WTC11 (cell line): ENCODE results near the gene IRX4. TPM values are rescaled to one million over a fixed set of nuclear protein-coding genes. Genes with fewer than 3 reads are reported as not detected.

Source experiments
- ATAC-seq: fragments of 200-7000 bp; cut with Tn5 transposase; 2 replicates; pipeline ENCODE4 v1.10.0; 2021; ENCODE audit warnings: mild to moderate bottlenecking, moderate library complexity
- CTCF ChIA-PET: fragments of 300-600 bp; sonication (Branson Sonifier 250); formaldehyde crosslinking; loops from one replicate; lab custom pipeline; 2021; ENCODE audit warnings: antibody characterized with exemption; lab: Charles Lee
- POLR2A ChIA-PET: fragments of 350-600 bp; sonication (Branson Sonifier 250); formaldehyde crosslinking; loops from one replicate; lab custom pipeline; 2021; ENCODE audit warnings: antibody characterized with exemption; lab: Charles Lee
- DNase-seq: peaks from one replicate; pipeline ENCODE4 v3.0.0; 2021; ENCODE audit warnings: low spot score
- H3K27ac Mint-ChIP-seq: 2 replicates; pipeline ENCODE4 v1.8.0; 2021; ENCODE audit warnings: mixed read lengths
- H3K27me3 Mint-ChIP-seq: 2 replicates; pipeline ENCODE4 v1.8.0; 2021; ENCODE audit warnings: low read depth, mild to moderate bottlenecking, moderate library complexity, mixed read lengths
- H3K36me3 Mint-ChIP-seq: 2 replicates; pipeline ENCODE4 v1.8.0; 2021; ENCODE audit warnings: mixed read lengths
- H3K4me1 Mint-ChIP-seq: 2 replicates; pipeline ENCODE4 v1.8.0; 2022; ENCODE audit warnings: mixed read lengths
- H3K4me3 Mint-ChIP-seq: 2 replicates; pipeline ENCODE4 v1.8.0; 2021; ENCODE audit warnings: mild to moderate bottlenecking, moderate library complexity, mixed read lengths
- H3K9me3 Mint-ChIP-seq: 2 replicates; pipeline ENCODE4 v1.8.0; 2021; ENCODE audit warnings: mixed read lengths
- ARID4B ChIP-seq: sonication (generic); formaldehyde crosslinking; IDR thresholded peaks from 2 replicates; pipeline ENCODE4 v1.8.0; 2023; ENCODE audit warnings: missing genetic modification reagents, mild to moderate bottlenecking, borderline replicate concordance
- ATF6 ChIP-seq: sonication (generic); formaldehyde crosslinking; IDR thresholded peaks from 2 replicates; pipeline ENCODE4 v1.8.1; 2023; ENCODE audit warnings: mild to moderate bottlenecking, missing genetic modification reagents
- CREB1 ChIP-seq: sonication (generic); formaldehyde crosslinking; IDR thresholded peaks from 2 replicates; pipeline ENCODE4 v1.8.0; 2023; ENCODE audit warnings: mild to moderate bottlenecking, missing genetic modification reagents
- CREM ChIP-seq: sonication (generic); formaldehyde crosslinking; IDR thresholded peaks from 2 replicates; pipeline ENCODE4 v1.8.1; 2022; ENCODE audit warnings: mild to moderate bottlenecking, missing genetic modification reagents, moderate library complexity
- E2F5 ChIP-seq: sonication (generic); formaldehyde crosslinking; IDR thresholded peaks from 2 replicates; pipeline ENCODE4 v1.8.1; 2022; ENCODE audit warnings: mild to moderate bottlenecking, moderate library complexity, missing genetic modification reagents
- FOXP1 ChIP-seq: sonication (generic); formaldehyde crosslinking; IDR thresholded peaks from 2 replicates; pipeline ENCODE4 v1.8.0; 2022; ENCODE audit warnings: missing genetic modification reagents, mild to moderate bottlenecking, moderate library complexity, borderline replicate concordance
- GABPB1 ChIP-seq: sonication (generic); formaldehyde crosslinking; IDR thresholded peaks from 2 replicates; pipeline ENCODE4 v1.8.1; 2023; ENCODE audit warnings: mild to moderate bottlenecking, missing genetic modification reagents
- IRF2 ChIP-seq: sonication (generic); formaldehyde crosslinking; IDR thresholded peaks from 2 replicates; pipeline ENCODE4 v1.8.0; 2022; ENCODE audit warnings: low read depth, missing genetic modification reagents, borderline replicate concordance
- MXD4 ChIP-seq: fragments of 250-450 bp; sonication (Bioruptor Pico); IDR thresholded peaks from 2 replicates; pipeline ENCODE4 v1.8.0; 2021; ENCODE audit warnings: mild to moderate bottlenecking, moderate library complexity, borderline replicate concordance
- SMAD3 ChIP-seq: sonication (generic); formaldehyde crosslinking; IDR thresholded peaks from 2 replicates; pipeline ENCODE4 v1.8.0; 2022; ENCODE audit warnings: missing genetic modification reagents, mild to moderate bottlenecking, borderline replicate concordance
- ZBTB21 ChIP-seq: sonication (generic); formaldehyde crosslinking; IDR thresholded peaks from 2 replicates; pipeline ENCODE4 v1.8.1; 2023; ENCODE audit warnings: mild to moderate bottlenecking, missing genetic modification reagents, borderline replicate concordance
- ZNF138 ChIP-seq: sonication (generic); formaldehyde crosslinking; conservative IDR thresholded peaks from 2 replicates; pipeline ENCODE4 v1.8.1; 2022; ENCODE audit warnings: mild to moderate bottlenecking, moderate library complexity, missing genetic modification reagents
- ZNF263 ChIP-seq: sonication (generic); formaldehyde crosslinking; IDR thresholded peaks from 2 replicates; pipeline ENCODE4 v1.8.1; 2022; ENCODE audit warnings: low read depth, mild to moderate bottlenecking, moderate library complexity, missing genetic modification reagents
- total RNA-seq: library from RNA; stranded (reverse); gene quantifications from 3 replicates; pipeline ENCODE4 v1.2.3, GENCODE V29; 2021
- TF ChIP-seq, protein P1 (sequence below): fragments of 250-450 bp; sonication (Bioruptor Pico); IDR thresholded peaks from 2 replicates; pipeline ENCODE4 v2.1.2; 2022; ENCODE audit warnings: mild to moderate bottlenecking, moderate library complexity
- TF ChIP-seq, protein P2 (sequence below): fragments of 250-450 bp; sonication (Bioruptor Pico); IDR thresholded peaks from 2 replicates; pipeline ENCODE4 v1.8.0; 2021; ENCODE audit warnings: mild to moderate bottlenecking
- TF ChIP-seq, protein P3 (sequence below): sonication (generic); formaldehyde crosslinking; conservative IDR thresholded peaks from 2 replicates; pipeline ENCODE4 v1.8.1; 2023; ENCODE audit warnings: mild to moderate bottlenecking, low read depth, missing genetic modification reagents, moderate library complexity
- TF ChIP-seq, protein P4 (sequence below): fragments of 250-450 bp; sonication (Bioruptor Pico); IDR thresholded peaks from 2 replicates; pipeline ENCODE4 v1.9.0; 2021; ENCODE audit warnings: moderate library complexity, mild to moderate bottlenecking, inconsistent platforms, borderline replicate concordance

Gene IRX4
- total RNA-seq, 1 experiment from 2014 or later: 9.0 TPM

DNA sequence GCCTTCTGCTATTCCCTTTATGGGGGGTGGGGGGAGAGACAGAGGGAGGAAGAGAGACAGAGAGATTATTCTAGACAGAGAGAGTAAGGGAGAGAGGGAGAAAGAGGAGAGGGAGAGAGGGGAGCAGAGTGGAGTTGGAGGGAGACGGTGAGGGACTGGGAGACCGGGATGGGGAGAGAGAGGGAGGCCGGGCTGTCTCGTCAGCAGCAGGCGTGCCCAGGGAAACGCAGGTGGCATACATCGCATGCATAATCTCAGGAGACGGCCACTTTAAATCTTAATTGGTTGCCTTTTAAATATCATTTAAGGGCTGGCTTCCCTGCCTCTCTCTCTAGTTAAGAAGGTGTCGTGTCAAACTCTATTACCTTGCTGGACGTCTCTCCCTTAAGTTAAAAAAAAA, 8.4 kb downstream of the IRX4 start:
- Mint-ChIP-seq H3K27me3 (peaks cover 71% of the 10 kb centered on the region), H3K4me1 (peaks cover 29% of the 10 kb centered on the region), H3K4me3 (peak overlapping the region; percentile 72), H3K27ac (no peak overlapping the region), H3K9me3 (no peaks in the 10 kb centered on the region), H3K36me3 (peaks cover under 1% of the 10 kb centered on the region; the same call in 1 of the 2 replicates)
- DNase-seq (no peak), ATAC-seq (no peak)
- TF ChIP-seq, protein P1, sequence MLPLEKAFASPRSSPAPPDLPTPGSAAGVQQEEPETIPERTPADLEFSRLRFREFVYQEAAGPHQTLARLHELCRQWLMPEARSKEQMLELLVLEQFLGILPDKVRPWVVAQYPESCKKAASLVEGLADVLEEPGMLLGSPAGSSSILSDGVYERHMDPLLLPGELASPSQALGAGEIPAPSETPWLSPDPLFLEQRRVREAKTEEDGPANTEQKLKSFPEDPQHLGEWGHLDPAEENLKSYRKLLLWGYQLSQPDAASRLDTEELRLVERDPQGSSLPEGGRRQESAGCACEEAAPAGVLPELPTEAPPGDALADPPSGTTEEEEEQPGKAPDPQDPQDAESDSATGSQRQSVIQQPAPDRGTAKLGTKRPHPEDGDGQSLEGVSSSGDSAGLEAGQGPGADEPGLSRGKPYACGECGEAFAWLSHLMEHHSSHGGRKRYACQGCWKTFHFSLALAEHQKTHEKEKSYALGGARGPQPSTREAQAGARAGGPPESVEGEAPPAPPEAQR (CRISPR knock-in tag): no peak
- TF ChIP-seq MXD4 (CRISPR knock-in tag) (no peak), ARID4B (CRISPR knock-in tag) (no peak), SMAD3 (CRISPR knock-in tag) (no peak), ZNF138 (CRISPR knock-in tag) (no peak), GABPB1 (no peak), IRF2 (CRISPR knock-in tag) (no peak), ZNF263 (CRISPR knock-in tag) (no peak), ZBTB21 (no peak)
- TF ChIP-seq, protein P2, sequence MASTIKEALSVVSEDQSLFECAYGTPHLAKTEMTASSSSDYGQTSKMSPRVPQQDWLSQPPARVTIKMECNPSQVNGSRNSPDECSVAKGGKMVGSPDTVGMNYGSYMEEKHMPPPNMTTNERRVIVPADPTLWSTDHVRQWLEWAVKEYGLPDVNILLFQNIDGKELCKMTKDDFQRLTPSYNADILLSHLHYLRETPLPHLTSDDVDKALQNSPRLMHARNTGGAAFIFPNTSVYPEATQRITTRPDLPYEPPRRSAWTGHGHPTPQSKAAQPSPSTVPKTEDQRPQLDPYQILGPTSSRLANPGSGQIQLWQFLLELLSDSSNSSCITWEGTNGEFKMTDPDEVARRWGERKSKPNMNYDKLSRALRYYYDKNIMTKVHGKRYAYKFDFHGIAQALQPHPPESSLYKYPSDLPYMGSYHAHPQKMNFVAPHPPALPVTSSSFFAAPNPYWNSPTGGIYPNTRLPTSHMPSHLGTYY (CRISPR knock-in tag): no peak
- POLR2A ChIA-PET: no interaction called here
- CTCF ChIA-PET: interaction anchor here (0.6 to 0.9 kb wide), 3 partner anchors 13 to 541 kb away, joined by 3 to 4 read pairs (median 3); no protein-coding TSS in a partner anchor

DNA sequence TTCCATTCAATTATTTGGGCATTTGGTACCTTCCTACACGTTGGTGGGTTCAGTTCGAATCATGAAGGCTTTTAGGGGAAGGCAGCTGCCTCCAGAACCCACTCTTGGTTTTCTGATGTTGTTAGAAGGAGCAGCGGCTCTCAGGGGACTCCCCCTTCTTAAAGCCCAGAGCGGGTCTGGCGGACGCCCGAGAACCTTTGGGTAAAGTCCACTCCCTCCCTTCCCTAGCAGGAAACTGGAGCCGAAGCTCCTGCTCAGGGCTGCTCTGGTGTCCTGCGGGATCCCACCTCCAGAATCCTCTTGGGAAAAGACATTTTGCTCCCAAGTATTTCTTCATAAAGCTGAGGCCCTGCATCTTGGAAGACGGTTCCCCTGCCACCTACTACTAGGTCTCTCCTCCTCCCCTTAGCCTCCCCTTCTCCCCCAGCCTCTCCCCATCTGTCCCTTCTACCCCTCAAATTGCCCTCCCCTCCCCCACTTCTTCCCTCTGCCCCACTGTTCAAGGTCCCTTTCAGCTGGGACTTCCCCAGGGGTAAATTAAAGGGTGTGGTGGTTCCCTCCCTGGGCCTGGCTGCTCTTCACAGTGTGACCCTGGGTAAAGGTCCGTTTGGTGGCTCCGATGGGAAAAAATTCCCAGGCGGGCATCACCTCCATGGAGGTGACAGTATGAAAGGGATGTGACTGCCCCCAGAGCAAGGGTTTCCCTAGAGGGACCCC, 9.3 kb downstream of the IRX4 start:
- Mint-ChIP-seq H3K36me3 (no peaks in the 10 kb centered on the region), H3K27me3 (peaks cover 62% of the 10 kb centered on the region), H3K27ac (no peak overlapping the region), H3K4me3 (no peak overlapping the region), H3K4me1 (peaks cover 29% of the 10 kb centered on the region), H3K9me3 (no peaks in the 10 kb centered on the region)
- DNase-seq: no peak
- CTCF ChIA-PET: interaction anchor here (0.5 to 1.5 kb wide), 2 partner anchors 110 to 301 kb away, joined by 3 to 5 read pairs; no protein-coding TSS in a partner anchor
- ATAC-seq: no peak
- POLR2A ChIA-PET: no interaction called here
- TF ChIP-seq FOXP1 (CRISPR knock-in tag) (no peak), CREM (CRISPR knock-in tag) (no peak), ATF6 (CRISPR knock-in tag) (no peak), E2F5 (CRISPR knock-in tag) (no peak), SMAD3 (CRISPR knock-in tag) (no peak), CREB1 (no peak), ZNF138 (CRISPR knock-in tag) (no peak), IRF2 (CRISPR knock-in tag) (no peak)
- TF ChIP-seq, protein P3, sequence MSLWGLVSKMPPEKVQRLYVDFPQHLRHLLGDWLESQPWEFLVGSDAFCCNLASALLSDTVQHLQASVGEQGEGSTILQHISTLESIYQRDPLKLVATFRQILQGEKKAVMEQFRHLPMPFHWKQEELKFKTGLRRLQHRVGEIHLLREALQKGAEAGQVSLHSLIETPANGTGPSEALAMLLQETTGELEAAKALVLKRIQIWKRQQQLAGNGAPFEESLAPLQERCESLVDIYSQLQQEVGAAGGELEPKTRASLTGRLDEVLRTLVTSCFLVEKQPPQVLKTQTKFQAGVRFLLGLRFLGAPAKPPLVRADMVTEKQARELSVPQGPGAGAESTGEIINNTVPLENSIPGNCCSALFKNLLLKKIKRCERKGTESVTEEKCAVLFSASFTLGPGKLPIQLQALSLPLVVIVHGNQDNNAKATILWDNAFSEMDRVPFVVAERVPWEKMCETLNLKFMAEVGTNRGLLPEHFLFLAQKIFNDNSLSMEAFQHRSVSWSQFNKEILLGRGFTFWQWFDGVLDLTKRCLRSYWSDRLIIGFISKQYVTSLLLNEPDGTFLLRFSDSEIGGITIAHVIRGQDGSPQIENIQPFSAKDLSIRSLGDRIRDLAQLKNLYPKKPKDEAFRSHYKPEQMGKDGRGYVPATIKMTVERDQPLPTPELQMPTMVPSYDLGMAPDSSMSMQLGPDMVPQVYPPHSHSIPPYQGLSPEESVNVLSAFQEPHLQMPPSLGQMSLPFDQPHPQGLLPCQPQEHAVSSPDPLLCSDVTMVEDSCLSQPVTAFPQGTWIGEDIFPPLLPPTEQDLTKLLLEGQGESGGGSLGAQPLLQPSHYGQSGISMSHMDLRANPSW: no peak
- TF ChIP-seq, protein P1 (CRISPR knock-in tag): no peak
- TF ChIP-seq, protein P4, sequence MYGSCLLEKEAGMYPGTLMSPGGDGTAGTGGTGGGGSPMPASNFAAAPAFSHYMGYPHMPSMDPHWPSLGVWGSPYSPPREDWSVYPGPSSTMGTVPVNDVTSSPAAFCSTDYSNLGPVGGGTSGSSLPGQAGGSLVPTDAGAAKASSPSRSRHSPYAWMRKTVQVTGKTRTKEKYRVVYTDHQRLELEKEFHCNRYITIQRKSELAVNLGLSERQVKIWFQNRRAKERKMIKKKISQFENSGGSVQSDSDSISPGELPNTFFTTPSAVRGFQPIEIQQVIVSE (CRISPR knock-in tag): no peak
